HG02642 (cell line): Measurements from ENCODE around the gene MYO15A.

ENCODE experiments used
- ATAC-seq: cut with Tn5 transposase; IDR thresholded peaks from one replicate; pipeline ENCODE4 v1.9.1; 2021; ENCODE audit warnings: mild to moderate bottlenecking; ENCODE audit not compliant: unreplicated experiment, poor library complexity

Gene MYO15A

GRCh38 chr17:18108401-18109312 is at the start of gene MYO15A:
Gene MYO15A (plus strand): TSS chr17:18108756. CDS start chr17:18118801, 10,045 bp downstream.
- no peak for ATAC-seq

GRCh38 chr17:18059283-18059682 is 49.3 kb upstream of the MYO15A start:
- ATAC-seq, result no peak

- ATAC-seq, result no peak
Observed at GRCh38 chr17:18064053-18064452, 44.5 kb upstream of the MYO15A start.

- no peak for ATAC-seq
Observed at GRCh38 chr17:18065546-18065945, 43.0 kb upstream of the MYO15A start.

- no peak for ATAC-seq
Observed at GRCh38 chr17:18066866-18067265, 41.7 kb upstream of the MYO15A start.

GRCh38 chr17:18069101-18069500 is 39.5 kb upstream of the MYO15A start:
- ATAC-seq, result no peak

- no peak for ATAC-seq
Observed at GRCh38 chr17:18070861-18071340, 37.7 kb upstream of the MYO15A start.

GRCh38 chr17:18071751-18072150 is 36.8 kb upstream of the MYO15A start:
- ATAC-seq, result no peak

- ATAC-seq, result no peak
Observed at GRCh38 chr17:18074566-18075272, 33.8 kb upstream of the MYO15A start.

- ATAC-seq, result no peak
Observed at GRCh38 chr17:18076936-18077335, 31.6 kb upstream of the MYO15A start.

GRCh38 chr17:18079543-18079942 is 29.0 kb upstream of the MYO15A start:
- no peak for ATAC-seq

- no peak for ATAC-seq
Observed at GRCh38 chr17:18084256-18084655, 24.3 kb upstream of the MYO15A start.

- ATAC-seq, result peak; percentile 92
Observed at GRCh38 chr17:18087610-18088491, 20.7 kb upstream of the MYO15A start, which contains the start of gene DRG2. Gene DRG2 (plus strand): TSS chr17:18087948. CDS start chr17:18088024, 76 bp downstream.

- ATAC-seq, result no peak
Observed at GRCh38 chr17:18089613-18090012, 18.9 kb upstream of the MYO15A start.

- no peak for ATAC-seq
Observed at GRCh38 chr17:18093616-18094408, 14.7 kb upstream of the MYO15A start.

- ATAC-seq, result no peak
Observed at GRCh38 chr17:18094409-18094807, 14.1 kb upstream of the MYO15A start.

GRCh38 chr17:18099516-18099915 is 9.0 kb upstream of the MYO15A start:
- ATAC-seq, result no peak

GRCh38 chr17:18100616-18101015 is 7.9 kb upstream of the MYO15A start:
- ATAC-seq, result no peak

- no peak for ATAC-seq
Observed at GRCh38 chr17:18101828-18102227, 6.7 kb upstream of the MYO15A start.
